Gastroesophageal sphincter (tissue), 4 donors: ENCODE measurements around the gene COPB1. TPM values are rescaled to one million over a fixed set of nuclear protein-coding genes. Genes with fewer than 3 reads are reported as not detected.

ENCODE experiments used
- ATAC-seq: fragments of 150-250 bp; one replicate; pipeline ENCODE4 v1.9.1; 2016; ENCODE audit warnings: mild to moderate bottlenecking, moderate library complexity
- H3K27ac ChIP-seq, 4 donors: fragments of 200-600 bp; sonication (generic) in 3 of 4; 1 replicate in 3 of 4; 2 replicates in 1 of 4; pipeline ENCODE4 v1.5.1; 2016 to 2019
- H3K27me3 ChIP-seq: fragments of 200-600 bp; sonication (generic); one replicate; pipeline ENCODE4 v1.5.1; 2019
- H3K36me3 ChIP-seq, 2 donors: fragments of 200-600 bp; sonication (generic); one replicate each; pipeline ENCODE4 v1.5.1; 2019; ENCODE audit warnings: control low read depth in 1 of 2
- H3K4me1 ChIP-seq, 3 donors: fragments of 200-600 bp; sonication (generic); 1 replicate in 2 of 3; 2 replicates in 1 of 3; pipeline ENCODE4 v1.5.1; 2016 to 2019; ENCODE audit warnings: control low read depth in 2 of 3
- H3K4me3 ChIP-seq, 2 donors: fragments of 200-600 bp; sonication (generic); one replicate each; pipeline ENCODE4 v1.5.1; 2019; ENCODE audit warnings: mild to moderate bottlenecking in 1 of 2, moderate library complexity in 1 of 2
- H3K9me3 ChIP-seq, 3 donors: fragments of 200-600 bp; sonication (generic); one replicate each; pipeline ENCODE4 v1.5.1; 2017 to 2019; ENCODE audit warnings: control low read depth in 2 of 3
- CTCF ChIP-seq, 4 experiments: fragments of 200-600 bp in 2 of 4; fragments of 450-650 bp in 2 of 4; sonication (generic) in 1 of 4; IDR thresholded peaks; one replicate each; pipeline ENCODE4 v1.5.1; 2017 to 2019; ENCODE audit warnings: antibody characterized with exemption in 4 of 4, mild to moderate bottlenecking in 2 of 4, moderate library complexity in 2 of 4
- EP300 ChIP-seq: sonication (generic); formaldehyde crosslinking; IDR thresholded peaks from one replicate; pipeline ENCODE4 v1.6.1; 2017; ENCODE audit warnings: antibody characterized with exemption, mild to moderate bottlenecking
- POLR2A ChIP-seq, 2 donors: fragments of 450-650 bp; IDR thresholded peaks; one replicate each; pipeline ENCODE4 v1.6.1; 2017; ENCODE audit warnings: antibody characterized with exemption in 2 of 2, mild to moderate bottlenecking in 2 of 2, moderate library complexity in 1 of 2
- POLR2AphosphoS5 ChIP-seq: sonication (generic); formaldehyde crosslinking; IDR thresholded peaks from one replicate; pipeline ENCODE4 v1.6.1; 2017; ENCODE audit warnings: antibody characterized with exemption
- WGBS, 2 donors: methylation state at CpG; one replicate each; pipeline ENCODE4 v1.1.5; 2018; ENCODE audit warnings: low coverage in 1 of 2; 5-methylcytosine and 5-hydroxymethylcytosine counted together
- total RNA-seq, 4 donors: library from RNA; depleted of rRNA; stranded (reverse); fragments of >200 nt; gene quantifications; one replicate each; pipeline ENCODE4 v1.1.0, GENCODE V29; 2016

Gene COPB1
- total RNA-seq, 4 donors from 2014 or later, result 74.5 to 130 (median 101) TPM

- Histone ChIP-seq H3K4me3 (no peak overlapping the region), H3K9me3 (no peaks in the 10 kb centered on the region), H3K36me3 (no peaks in the 10 kb centered on the region), H3K27me3 (no peaks in the 10 kb centered on the region), H3K27ac (no peak overlapping the region), H3K4me1 (peaks cover 0 to 56% (median 0%) of the 10 kb centered on the region in 3 donors)
- ATAC-seq, result no peak
- TF ChIP-seq EP300 (no peak), POLR2A (IDR thresholded peaks at IDR 0.05) (no peak), CTCF (IDR thresholded peaks at IDR 0.05) (no peak), POLR2AphosphoS5 (no peak)
These were observed 42.7 kb upstream of the COPB1 start for GRCh38 chr11:14542324-14542723.

- Histone ChIP-seq H3K27ac (peak overlapping the region; percentile 6 to 71 (median 44)), H3K4me3 (peak overlapping the region in 1 of 2 donors; percentile 6), H3K9me3 (no peaks in the 10 kb centered on the region), H3K27me3 (no peaks in the 10 kb centered on the region), H3K36me3 (no peaks in the 10 kb centered on the region), H3K4me1 (peaks cover 0 to 62% (median 0%) of the 10 kb centered on the region in 3 donors)
- peak; percentile 69 for ATAC-seq
- TF ChIP-seq CTCF (IDR thresholded peaks at IDR 0.05) (no peak), POLR2A (IDR thresholded peaks at IDR 0.05) (no peak), EP300 (no peak), POLR2AphosphoS5 (no peak)
- WGBS, 2 donors, result 41 to 65% methylated on average over 3 to 6 of the region's 6 CpGs
These were observed 41.8 kb upstream of the COPB1 start for GRCh38 chr11:14541192-14541947.

- WGBS, 2 donors, result 58 to 87% methylated on average over 2 to 4 of the region's 4 CpGs
- peak overlapping the region in 2 of 4 donors; percentile 40 to 71 for H3K27ac ChIP-seq
- ATAC-seq, result peak; percentile 26
These were observed 40.4 kb upstream of the COPB1 start for GRCh38 chr11:14539982-14540421.

GRCh38 chr11:14538926-14539554 lies 39.4 kb upstream of the COPB1 start:
- no peak for ATAC-seq
- WGBS, 2 donors, result 53 to 57% methylated on average over 2 to 3 of the region's 3 CpGs
- no peak overlapping the region for H3K4me3 ChIP-seq
- H3K4me1 ChIP-seq, result peaks cover 0 to 62% (median 0%) of the 10 kb centered on the region in 3 donors
- no peaks in the 10 kb centered on the region for H3K36me3 ChIP-seq
- H3K27ac ChIP-seq, result peak overlapping the region in 3 of 4 donors; percentile 25 to 71 (median 42)
- TF ChIP-seq CTCF (IDR thresholded peaks at IDR 0.05), result no peak
- no peak for TF ChIP-seq POLR2A (IDR thresholded peaks at IDR 0.05)
- no peak for TF ChIP-seq EP300
- no peak for TF ChIP-seq POLR2AphosphoS5
- no peaks in the 10 kb centered on the region for H3K9me3 ChIP-seq
- no peaks in the 10 kb centered on the region for H3K27me3 ChIP-seq

More at GRCh38 chr11:14539982-14540421, 40.4 kb upstream of the COPB1 start:
- Histone ChIP-seq H3K9me3 (no peaks in the 10 kb centered on the region), H3K4me1 (peaks cover 0 to 62% (median 0%) of the 10 kb centered on the region in 3 donors), H3K4me3 (no peak overlapping the region), H3K36me3 (no peaks in the 10 kb centered on the region), H3K27me3 (no peaks in the 10 kb centered on the region)
- TF ChIP-seq EP300, result no peak
- no peak for TF ChIP-seq POLR2AphosphoS5
- no peak for TF ChIP-seq POLR2A (IDR thresholded peaks at IDR 0.05)
- no peak for TF ChIP-seq CTCF (IDR thresholded peaks at IDR 0.05)
